ENCODE data around the gene ADAMTS17.

ADAMTS17 gene

GRCh38 chr15:99996660-99997059, 345.1 kb downstream of the ADAMTS17 start:
- TF ChIP-seq CREB1 (IDR thresholded peaks at IDR 0.05; ENCODE audit: low read depth) (no peak), MAX (IDR thresholded peaks at IDR 0.05) (no peak), CEBPB (IDR thresholded peaks at IDR 0.05) (no peak), TCF12 (IDR thresholded peaks at IDR 0.05; ENCODE audit: low read depth) (no peak), YY1 (IDR thresholded peaks at IDR 0.05; ENCODE audit: low read depth) (no peak), NFIC (IDR thresholded peaks at IDR 0.05) (no peak), ZBTB7A (IDR thresholded peaks at IDR 0.05; ENCODE audit: low read depth) (no peak), EGR1 (IDR thresholded peaks at IDR 0.05) (no peak), REST (IDR thresholded peaks at IDR 0.05; ENCODE audit: low read depth) (no peak), EP300 (IDR thresholded peaks at IDR 0.05; ENCODE audit: borderline replicate concordance) (no peak), RAD21 (IDR thresholded peaks at IDR 0.05; ENCODE audit: low read depth) (no peak), TAF1 (IDR thresholded peaks at IDR 0.05; ENCODE audit: low read depth) (no peak), FOXM1 (IDR thresholded peaks at IDR 0.05; ENCODE audit: borderline replicate concordance, low read depth) (no peak)
- TF ChIP-seq, protein P1, sequence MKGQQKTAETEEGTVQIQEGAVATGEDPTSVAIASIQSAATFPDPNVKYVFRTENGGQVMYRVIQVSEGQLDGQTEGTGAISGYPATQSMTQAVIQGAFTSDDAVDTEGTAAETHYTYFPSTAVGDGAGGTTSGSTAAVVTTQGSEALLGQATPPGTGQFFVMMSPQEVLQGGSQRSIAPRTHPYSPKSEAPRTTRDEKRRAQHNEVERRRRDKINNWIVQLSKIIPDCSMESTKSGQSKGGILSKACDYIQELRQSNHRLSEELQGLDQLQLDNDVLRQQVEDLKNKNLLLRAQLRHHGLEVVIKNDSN (IDR thresholded peaks at IDR 0.05): no peak

GRCh38 chr15:99995543-99995942, 346.2 kb downstream of the ADAMTS17 start:
- no peak for TF ChIP-seq ZBTB7A (IDR thresholded peaks at IDR 0.05; ENCODE audit: low read depth)
- TF ChIP-seq YY1 (IDR thresholded peaks at IDR 0.05; ENCODE audit: low read depth): no peak
- no peak for TF ChIP-seq FOXM1 (IDR thresholded peaks at IDR 0.05; ENCODE audit: borderline replicate concordance, low read depth)

- no peak for TF ChIP-seq EP300 (IDR thresholded peaks at IDR 0.05; ENCODE audit: borderline replicate concordance)
- TF ChIP-seq, protein P1 (IDR thresholded peaks at IDR 0.05): no peak
- TF ChIP-seq EGR1 (IDR thresholded peaks at IDR 0.05): no peak
- no peak for TF ChIP-seq TCF12 (IDR thresholded peaks at IDR 0.05; ENCODE audit: low read depth)
- TF ChIP-seq RAD21 (IDR thresholded peaks at IDR 0.05; ENCODE audit: low read depth): no peak
- TF ChIP-seq CREB1 (IDR thresholded peaks at IDR 0.05; ENCODE audit: low read depth): no peak
Measured at GRCh38 chr15:99994849-99995248, 346.9 kb downstream of the ADAMTS17 start.

DNA sequence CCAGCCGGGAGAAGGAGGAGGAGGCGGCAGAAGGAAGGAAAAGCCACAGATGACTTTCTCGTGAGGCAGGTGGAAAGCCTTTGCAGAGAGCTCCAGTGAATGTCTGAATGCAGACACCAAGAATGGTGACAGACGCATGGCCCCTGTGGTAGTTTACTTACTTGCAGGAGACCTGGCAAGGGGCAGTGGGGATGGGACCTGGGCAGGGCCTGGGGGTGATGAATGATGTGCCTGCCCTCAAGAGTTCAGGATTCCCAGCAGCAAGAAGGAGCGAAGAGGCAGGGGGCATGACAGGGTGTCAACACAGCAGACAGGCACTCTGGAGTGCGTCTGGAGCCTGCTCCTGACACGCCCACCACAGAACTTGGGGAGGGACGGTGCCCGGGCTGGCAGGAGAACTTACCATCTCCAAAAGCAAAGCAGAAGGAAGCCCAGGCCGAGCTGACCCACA, 348.1 kb downstream of the ADAMTS17 start:
- TF ChIP-seq, protein P1 (IDR thresholded peaks at IDR 0.05): no peak
- TF ChIP-seq CEBPB (IDR thresholded peaks at IDR 0.05): no peak
- no peak for TF ChIP-seq EGR1 (IDR thresholded peaks at IDR 0.05)
- no peak for TF ChIP-seq REST (IDR thresholded peaks at IDR 0.05; ENCODE audit: low read depth)
- TF ChIP-seq RAD21 (IDR thresholded peaks at IDR 0.05; ENCODE audit: low read depth): no peak
- TF ChIP-seq NFIC (IDR thresholded peaks at IDR 0.05): no peak
- no peak for TF ChIP-seq TCF12 (IDR thresholded peaks at IDR 0.05; ENCODE audit: low read depth)
- TF ChIP-seq ZBTB7A (IDR thresholded peaks at IDR 0.05; ENCODE audit: low read depth): no peak
- no peak for TF ChIP-seq MAX (IDR thresholded peaks at IDR 0.05)
- no peak for TF ChIP-seq TAF1 (IDR thresholded peaks at IDR 0.05; ENCODE audit: low read depth)
- TF ChIP-seq TEAD4 (IDR thresholded peaks at IDR 0.05): no peak
- TF ChIP-seq EP300 (IDR thresholded peaks at IDR 0.05; ENCODE audit: borderline replicate concordance): no peak
- no peak for TF ChIP-seq CREB1 (IDR thresholded peaks at IDR 0.05; ENCODE audit: low read depth)
- no peak for TF ChIP-seq YY1 (IDR thresholded peaks at IDR 0.05; ENCODE audit: low read depth)
- no peak for TF ChIP-seq FOXM1 (IDR thresholded peaks at IDR 0.05; ENCODE audit: borderline replicate concordance, low read depth)

DNA sequence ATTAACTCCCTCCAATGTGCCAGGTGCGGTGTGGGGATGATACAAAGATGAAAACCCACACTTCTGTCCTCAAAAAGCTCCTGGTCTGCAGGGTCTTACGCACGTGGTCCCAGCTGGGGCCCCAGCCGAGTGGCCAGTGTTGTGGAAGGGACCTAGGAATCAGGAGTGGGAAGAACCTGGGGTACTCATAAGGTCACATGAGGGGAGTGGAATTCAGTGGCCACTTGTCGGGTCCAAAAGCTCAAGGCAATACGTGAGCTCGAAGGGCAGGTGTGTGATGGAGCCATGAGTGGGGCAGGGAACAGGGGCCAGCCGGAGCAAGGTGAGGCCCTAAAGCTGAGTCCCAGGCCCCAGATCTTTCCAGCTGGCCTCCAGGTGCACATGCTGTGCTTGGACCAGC, 348.5 kb downstream of the ADAMTS17 start:
- TF ChIP-seq, protein P1 (IDR thresholded peaks at IDR 0.05): no peak
- no peak for TF ChIP-seq FOXM1 (IDR thresholded peaks at IDR 0.05; ENCODE audit: borderline replicate concordance, low read depth)
- TF ChIP-seq CREB1 (IDR thresholded peaks at IDR 0.05; ENCODE audit: low read depth): no peak
- TF ChIP-seq EGR1 (IDR thresholded peaks at IDR 0.05): no peak
- TF ChIP-seq ZBTB7A (IDR thresholded peaks at IDR 0.05; ENCODE audit: low read depth): no peak
- no peak for TF ChIP-seq YY1 (IDR thresholded peaks at IDR 0.05; ENCODE audit: low read depth)
- no peak for TF ChIP-seq MAX (IDR thresholded peaks at IDR 0.05)
- no peak for TF ChIP-seq REST (IDR thresholded peaks at IDR 0.05; ENCODE audit: low read depth)
- TF ChIP-seq NFIC (IDR thresholded peaks at IDR 0.05): no peak
- TF ChIP-seq EP300 (IDR thresholded peaks at IDR 0.05; ENCODE audit: borderline replicate concordance): no peak
- TF ChIP-seq RAD21 (IDR thresholded peaks at IDR 0.05; ENCODE audit: low read depth): no peak
- no peak for TF ChIP-seq TCF12 (IDR thresholded peaks at IDR 0.05; ENCODE audit: low read depth)
- TF ChIP-seq CEBPB (IDR thresholded peaks at IDR 0.05): no peak
- no peak for TF ChIP-seq TEAD4 (IDR thresholded peaks at IDR 0.05)
- TF ChIP-seq TAF1 (IDR thresholded peaks at IDR 0.05; ENCODE audit: low read depth): no peak

Data from Ishikawa (cell line).